Tibial nerve (tissue), 3 donors: Measurements from ENCODE around the gene GMPPA.

Experiments
- POLR2A ChIP-seq, 2 donors: fragments of 450-650 bp; IDR thresholded peaks; one replicate each; pipeline ENCODE4 v1.6.1; 2017; ENCODE audit warnings: antibody characterized with exemption in 2 of 2, mild to moderate bottlenecking in 2 of 2, moderate library complexity in 2 of 2
- TF ChIP-seq, protein P1 (sequence below), 5 experiments: fragments of 200-600 bp in 3 of 5; fragments of 450-650 bp in 2 of 5; sonication (generic) in 3 of 5; IDR thresholded peaks; one replicate each; pipeline ENCODE4 v1.5.1; 2016 to 2019; ENCODE audit warnings: antibody characterized with exemption in 5 of 5, mild to moderate bottlenecking in 3 of 5, moderate library complexity in 2 of 5

DNA sequence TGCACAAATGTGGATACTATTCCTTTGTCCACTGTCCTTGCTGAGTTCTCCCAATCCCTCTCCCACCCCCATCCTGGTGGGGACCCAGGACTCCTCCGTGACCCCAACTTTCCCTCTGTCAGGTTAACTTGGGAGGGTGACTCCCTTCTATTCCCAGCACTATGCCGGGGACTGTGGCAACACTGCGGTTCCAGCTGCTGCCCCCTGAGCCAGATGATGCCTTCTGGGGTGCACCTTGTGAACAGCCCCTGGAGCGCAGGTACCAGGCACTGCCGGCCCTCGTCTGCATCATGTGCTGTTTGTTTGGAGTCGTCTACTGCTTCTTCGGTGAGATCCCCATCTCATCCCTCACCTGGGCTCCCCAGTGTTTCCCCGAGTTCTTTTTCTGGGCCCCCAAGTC lies 45.9 kb downstream of the GMPPA start:
- TF ChIP-seq, protein P1, sequence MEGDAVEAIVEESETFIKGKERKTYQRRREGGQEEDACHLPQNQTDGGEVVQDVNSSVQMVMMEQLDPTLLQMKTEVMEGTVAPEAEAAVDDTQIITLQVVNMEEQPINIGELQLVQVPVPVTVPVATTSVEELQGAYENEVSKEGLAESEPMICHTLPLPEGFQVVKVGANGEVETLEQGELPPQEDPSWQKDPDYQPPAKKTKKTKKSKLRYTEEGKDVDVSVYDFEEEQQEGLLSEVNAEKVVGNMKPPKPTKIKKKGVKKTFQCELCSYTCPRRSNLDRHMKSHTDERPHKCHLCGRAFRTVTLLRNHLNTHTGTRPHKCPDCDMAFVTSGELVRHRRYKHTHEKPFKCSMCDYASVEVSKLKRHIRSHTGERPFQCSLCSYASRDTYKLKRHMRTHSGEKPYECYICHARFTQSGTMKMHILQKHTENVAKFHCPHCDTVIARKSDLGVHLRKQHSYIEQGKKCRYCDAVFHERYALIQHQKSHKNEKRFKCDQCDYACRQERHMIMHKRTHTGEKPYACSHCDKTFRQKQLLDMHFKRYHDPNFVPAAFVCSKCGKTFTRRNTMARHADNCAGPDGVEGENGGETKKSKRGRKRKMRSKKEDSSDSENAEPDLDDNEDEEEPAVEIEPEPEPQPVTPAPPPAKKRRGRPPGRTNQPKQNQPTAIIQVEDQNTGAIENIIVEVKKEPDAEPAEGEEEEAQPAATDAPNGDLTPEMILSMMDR (IDR thresholded peaks at IDR 0.05), result no peak
- TF ChIP-seq POLR2A (IDR thresholded peaks at IDR 0.05), result no peak
